HFFc6 (cell line): ENCODE results near the gene GANAB. TPM values are rescaled to one million over a fixed set of nuclear protein-coding genes. Genes with fewer than 3 reads are reported as not detected.
A peak's percentile ranks its signal among the peaks of the same experiment; 100 is the strongest.
"Not testable (repeated sequence)": the region's sequence is repeated elsewhere in the genome, so short reads cannot be mapped to it uniquely, and the experiment has no call there.

ENCODE experiments used
- DNase-seq: peaks from one replicate; pipeline ENCODE4 v3.0.0-alpha.2; 2018
- H3K27ac Mint-ChIP-seq: 2 replicates; pipeline ENCODE4 v1.8.0; 2020; ENCODE audit warnings: mild to moderate bottlenecking, mixed read lengths
- H3K27me3 Mint-ChIP-seq: 2 replicates; pipeline ENCODE4 v1.8.0; 2021; ENCODE audit warnings: mild to moderate bottlenecking, moderate library complexity, mixed read lengths; ENCODE audit not compliant: insufficient read depth
- H3K36me3 Mint-ChIP-seq: 2 replicates; pipeline ENCODE4 v1.8.0; 2021; ENCODE audit warnings: low read depth, mixed read lengths
- H3K4me1 Mint-ChIP-seq: 2 replicates; pipeline ENCODE4 v1.8.0; 2020; ENCODE audit warnings: low read depth, mixed read lengths
- H3K4me3 Mint-ChIP-seq: 2 replicates; pipeline ENCODE4 v1.8.0; 2020; ENCODE audit warnings: mild to moderate bottlenecking, moderate library complexity, mixed read lengths
- H3K9me3 Mint-ChIP-seq: 2 replicates; pipeline ENCODE4 v1.8.0; 2020; ENCODE audit warnings: mild to moderate bottlenecking, mixed read lengths
- CTCF ChIP-seq: fragments of 200-600 bp; sonication (generic); IDR thresholded peaks from 2 replicates; pipeline ENCODE4 v1.5.0; 2021; ENCODE audit warnings: antibody characterized with exemption, mild to moderate bottlenecking
- total RNA-seq, 6 experiments: library from RNA; stranded (reverse); fragmentation: NEBNext Ultra II Directional; extraction: Animal tissue kit (Norgen Biotek cat#: 25700); gene quantifications; 2 replicates in 1 of 6; 3 replicates in 5 of 6; pipeline ENCODE4 v1.2.3, GENCODE V29; 2021

Gene GANAB
- total RNA-seq, 6 experiments from 2014 or later, result 331 to 450 (median 416) TPM

GRCh38 chr11:62621567-62622470 is 24.6 kb downstream of the GANAB start, which contains the start of gene B3GAT3:
Gene B3GAT3 (minus strand): TSS chr11:62621986. CDS start chr11:62621947, 39 bp downstream.
- H3K36me3 Mint-ChIP-seq, result peaks cover 22% of the 10 kb centered on the region
- no peaks in the 10 kb centered on the region; the same call in 1 of the 2 replicates for H3K27me3 Mint-ChIP-seq
- H3K4me3 Mint-ChIP-seq, result peak within 1 kb of the TSS; percentile 92
- peak; percentile 16; the same call in 1 of the 2 replicates for TF ChIP-seq CTCF
- DNase-seq, result peak; percentile 98
- H3K9me3 Mint-ChIP-seq, result no peaks in the 10 kb centered on the region
- peak within 1 kb of the TSS; percentile 94 for H3K27ac Mint-ChIP-seq
- H3K4me1 Mint-ChIP-seq, result peaks cover 22% of the 10 kb centered on the region

GRCh38 chr11:62621027-62621566 is 25.3 kb downstream of the GANAB start:
- Mint-ChIP-seq H3K27ac (peak overlapping the region; percentile 88), H3K9me3 (no peaks in the 10 kb centered on the region)
- TF ChIP-seq CTCF, result no peak

GRCh38 chr11:62616957-62617356 is 29.5 kb downstream of the GANAB start:
- H3K9me3 Mint-ChIP-seq, H3K27me3 Mint-ChIP-seq, H3K27ac Mint-ChIP-seq, DNase-seq, H3K4me3 Mint-ChIP-seq, H3K36me3 Mint-ChIP-seq: not testable (repeated sequence)
- peaks cover 30% of the 10 kb centered on the region for H3K4me1 Mint-ChIP-seq

More at GRCh38 chr11:62621027-62621566, 25.3 kb downstream of the GANAB start:
- Mint-ChIP-seq H3K36me3 (peaks cover 21% of the 10 kb centered on the region; the same call in 1 of the 2 replicates), H3K27me3 (no peaks in the 10 kb centered on the region; the same call in 1 of the 2 replicates), H3K4me1 (peaks cover 22% of the 10 kb centered on the region), H3K4me3 (peak overlapping the region; percentile 92)
- no peak for DNase-seq

GRCh38 chr11:62615521-62615920 is 30.9 kb downstream of the GANAB start:
- Mint-ChIP-seq H3K9me3 (no peaks in the 10 kb centered on the region), H3K4me1 (peaks cover 30% of the 10 kb centered on the region), H3K27me3 (peaks cover 5% of the 10 kb centered on the region), H3K4me3 (no peak overlapping the region), H3K36me3 (peaks cover 4% of the 10 kb centered on the region; the same call in 1 of the 2 replicates), H3K27ac (no peak overlapping the region)
- no peak for DNase-seq
- no peak for TF ChIP-seq CTCF

GRCh38 chr11:62614275-62614674 is 32.1 kb downstream of the GANAB start:
- peaks cover 11% of the 10 kb centered on the region for H3K36me3 Mint-ChIP-seq
- peaks cover 5% of the 10 kb centered on the region for H3K27me3 Mint-ChIP-seq
- no peaks in the 10 kb centered on the region for H3K9me3 Mint-ChIP-seq
- no peak for TF ChIP-seq CTCF
- DNase-seq, result no peak
- peak overlapping the region; percentile 15; the same call in 1 of the 2 replicates for H3K27ac Mint-ChIP-seq
- H3K4me3 Mint-ChIP-seq, result no peak overlapping the region
- H3K4me1 Mint-ChIP-seq, result peaks cover 25% of the 10 kb centered on the region
